HCT116 (cell line): ENCODE data around the gene DDX10. TPM values are rescaled to one million over a fixed set of nuclear protein-coding genes. Genes with fewer than 3 reads are reported as not detected.

ENCODE experiments used
- ATAC-seq: fragments of 200-7000 bp; cut with Tn5 transposase; 2 replicates; pipeline ENCODE4 v1.9.1; 2020; ENCODE audit warnings: mild to moderate bottlenecking, moderate library complexity
- BruUV-seq: library from RNA; stranded (reverse); fragments of 400-500 nt; replicated peaks from 2 replicates; lab custom pipeline; 2021; lab: Mats Ljungman, UMichigan
- CTCF ChIA-PET: fragments of 300-600 bp; sonication (Branson Sonifier 250); formaldehyde crosslinking; loops from one replicate; lab custom pipeline; 2021; ENCODE audit warnings: antibody characterized with exemption; lab: Charles Lee
- POLR2A ChIA-PET: fragments of 300-600, 350-600 bp; sonication (Branson Sonifier 250); formaldehyde crosslinking; loops from one replicate; lab custom pipeline; 2021; ENCODE audit warnings: antibody characterized with exemption; lab: Charles Lee
- RAD21 ChIA-PET, 2 experiments: fragments of 300-600 bp; sonication (Branson Sonifier 250); formaldehyde crosslinking; loops; one replicate each; lab custom pipeline; 2023; ENCODE audit warnings: low total read pairs in 2 of 2; ENCODE audit not compliant: uncharacterized antibody in 2 of 2, unreplicated experiment in 2 of 2, low non-redundant PET in 1 of 2; lab: Charles Lee
- DNase-seq: peaks from one replicate; pipeline ENCODE4 v3.0.0-alpha.2; 2010; ENCODE audit warnings: low read depth, low spot score
- H2AFZ ChIP-seq: fragments of 200-600 bp; shearing (Covaris generic), sonication (generic); 2 replicates; pipeline ENCODE4 v1.6.1; 2017; ENCODE audit warnings: low read depth, mixed run types, mixed read lengths, antibody characterized with exemption, low read length; ENCODE audit not compliant: poor library complexity, severe bottlenecking
- H3K27ac ChIP-seq: 2 replicates; pipeline ENCODE4 v1.5.1; 2012; ENCODE audit warnings: low read depth, low read length
- H3K27me3 ChIP-seq: fragments of 200-600 bp; sonication (generic); 2 replicates; pipeline ENCODE4 v1.6.1; 2016; ENCODE audit warnings: mixed run types, low read length, mixed read lengths; ENCODE audit not compliant: insufficient read depth
- H3K36me3 ChIP-seq, 2 experiments: fragments of 200-500 bp in 1 of 2; fragments of 200-600 bp in 1 of 2; sonication (Bioruptor generic) in 1 of 2; sonication (generic) in 1 of 2; 2 replicates each; pipeline versions ENCODE4 v1.5.1 to v1.6.1; 2014 to 2016; ENCODE audit warnings: low read length in 2 of 2, inconsistent platforms in 1 of 2, mixed read lengths in 1 of 2, mixed run types in 1 of 2; ENCODE audit not compliant: insufficient read depth in 2 of 2, control insufficient read depth in 1 of 2
- H3K4me1 ChIP-seq, 2 experiments: fragments of 200-600 bp in 1 of 2; sonication (generic) in 1 of 2; 2 replicates each; pipeline versions ENCODE4 v1.5.1 to v1.6.1; 2012 to 2017; ENCODE audit warnings: low read length in 2 of 2, inconsistent platforms in 1 of 2, mild to moderate bottlenecking in 1 of 2, mixed read lengths in 1 of 2, mixed run types in 1 of 2, moderate library complexity in 1 of 2; ENCODE audit not compliant: insufficient read depth in 2 of 2, control insufficient read depth in 1 of 2
- H3K4me2 ChIP-seq: fragments of 200-600 bp; sonication (generic); 2 replicates; pipeline ENCODE4 v1.6.1; 2017; ENCODE audit warnings: mixed run types, low read length, mixed read lengths
- H3K4me3 ChIP-seq, 2 experiments: fragments of 200-600 bp in 1 of 2; sonication (generic) in 1 of 2; replicated peaks in 1 of 2; 2 replicates each; pipeline ENCODE4 v1.5.1; 2011 to 2016; ENCODE audit warnings: low read length in 2 of 2, control low read depth in 1 of 2, low read depth in 1 of 2, mild to moderate bottlenecking in 1 of 2, mixed read lengths in 1 of 2, mixed run types in 1 of 2
- H3K79me2 ChIP-seq: fragments of 200-600 bp; sonication (generic); 2 replicates; pipeline ENCODE4 v1.6.1; 2017; ENCODE audit warnings: mild to moderate bottlenecking, mixed run types, low read length, moderate library complexity, mixed read lengths; ENCODE audit not compliant: insufficient read depth
- H3K9ac ChIP-seq: fragments of 200-600 bp; sonication (generic); 2 replicates; pipeline ENCODE4 v1.6.1; 2016; ENCODE audit warnings: low read length, mixed read lengths
- H3K9me2 ChIP-seq: fragments of 200-600 bp; sonication (generic), shearing (Covaris generic); 2 replicates; pipeline ENCODE4 v1.6.1; 2017; ENCODE audit warnings: mixed run types, mild to moderate bottlenecking, moderate library complexity; ENCODE audit not compliant: insufficient read depth
- H3K9me3 ChIP-seq, 2 experiments: fragments of 200-500 bp in 1 of 2; fragments of 200-600 bp in 1 of 2; sonication (Bioruptor generic) in 1 of 2; sonication (generic) in 1 of 2; 2 replicates each; pipeline ENCODE4 v1.6.1; 2014 to 2017; ENCODE audit warnings: low read length in 2 of 2, mixed read lengths in 2 of 2, inconsistent platforms in 1 of 2, low read depth in 1 of 2, mild to moderate bottlenecking in 1 of 2, mixed run types in 1 of 2, moderate library complexity in 1 of 2; ENCODE audit not compliant: control insufficient read depth in 1 of 2, insufficient read depth in 1 of 2
- H4K20me1 ChIP-seq: fragments of 200-600 bp; sonication (generic), shearing (Covaris generic); 2 replicates; pipeline ENCODE4 v1.6.1; 2017; ENCODE audit warnings: mixed run types, mild to moderate bottlenecking, moderate library complexity; ENCODE audit not compliant: insufficient read depth
- ATF3 ChIP-seq: IDR thresholded peaks from 2 replicates; pipeline ENCODE4 v1.6.1; 2012
- EGR1 ChIP-seq: IDR thresholded peaks from 2 replicates; pipeline ENCODE4 v1.6.1; 2012; ENCODE audit warnings: low read depth
- EZH2phosphoT487 ChIP-seq: fragments of 200-600 bp; IDR thresholded peaks from 2 replicates; pipeline ENCODE4 v1.6.1; 2018; ENCODE audit warnings: antibody characterized with exemption, borderline replicate concordance
- JUND ChIP-seq: IDR thresholded peaks from 2 replicates; pipeline ENCODE4 v1.6.1; 2012
- REST ChIP-seq: IDR thresholded peaks from 2 replicates; pipeline ENCODE4 v1.6.1; 2012; ENCODE audit warnings: low read depth
- SP1 ChIP-seq: IDR thresholded peaks from 2 replicates; pipeline ENCODE4 v1.6.1; 2012; ENCODE audit warnings: low read depth
- SRF ChIP-seq: IDR thresholded peaks from 2 replicates; pipeline ENCODE4 v1.6.1; 2012; ENCODE audit warnings: low read depth
- ZBTB33 ChIP-seq: IDR thresholded peaks from 2 replicates; pipeline ENCODE4 v1.6.1; 2011; ENCODE audit warnings: mild to moderate bottlenecking, low read length, moderate library complexity; ENCODE audit not compliant: insufficient replicate concordance; ENCODE audit errors: extremely low read depth
- intact Hi-C: fragments of 100-400 bp; cut with micrococcal nuclease; formaldehyde crosslinking; loops from 2 replicates; pipeline ENCODE4 v1.10.0; 2022
- total RNA-seq: library from RNA; stranded (reverse); gene quantifications from one replicate; pipeline ENCODE4 v1.2.1, GENCODE V29; 2021; ENCODE audit not compliant: unreplicated experiment

The DDX10 gene
- total RNA-seq, 1 experiment from 2014 or later = 66.5 TPM

- Histone ChIP-seq H3K79me2 (no peaks in the 10 kb centered on the region), H3K4me1 (peaks cover 5 to 31% of the 10 kb centered on the region in 2 experiments; a peak in 3 of 4 replicates), H3K4me3 (no peak overlapping the region), H3K9me3 (no peaks in the 10 kb centered on the region), H3K9me2 (0 out of 2 replicates have a peak, but pooled peaks cover 3% of the 10 kb centered on the region), H3K9ac (no peak overlapping the region), H2AFZ (no peak overlapping the region), H3K36me3 (no peaks in the 10 kb centered on the region), H3K4me2 (no peak overlapping the region), H4K20me1 (no peaks in the 10 kb centered on the region), H3K27me3 (no peaks in the 10 kb centered on the region), H3K27ac (peak overlapping the region; percentile 34; the same call in 1 of the 2 replicates)
- intact Hi-C loops = no loop called here
- no peak for ATAC-seq
- CTCF ChIA-PET = no interaction called here
- POLR2A ChIA-PET = no interaction called here
- RAD21 ChIA-PET = no interaction called here
- no peak for DNase-seq
- TF ChIP-seq JUND (no peak), REST (no peak), EGR1 (no peak)
- no TSS peak for BruUV-seq
Observed at GRCh38 chr11:108915666-108916065, 250.8 kb downstream of the DDX10 start.

- H3K4me3 ChIP-seq = no peak overlapping the region
- CTCF ChIA-PET = no interaction called here
- H2AFZ ChIP-seq = no peak overlapping the region
- intact Hi-C loops = no loop called here
- H3K4me1 ChIP-seq = peaks cover 5 to 27% of the 10 kb centered on the region in 2 experiments; a peak in 3 of 4 replicates
- no peaks in the 10 kb centered on the region for H3K79me2 ChIP-seq
- DNase-seq (no peak), ATAC-seq (no peak)
- RAD21 ChIA-PET = no interaction called here
- H3K36me3 ChIP-seq = no peaks in the 10 kb centered on the region
- no peaks in the 10 kb centered on the region for H3K9me3 ChIP-seq
- no peak for TF ChIP-seq SP1
- no peak for TF ChIP-seq ZBTB33
- no peak for TF ChIP-seq SRF
- TF ChIP-seq EZH2phosphoT487 = no peak
- TF ChIP-seq ATF3 = no peak
- H4K20me1 ChIP-seq = no peaks in the 10 kb centered on the region
- no TSS peak for BruUV-seq
- no peak overlapping the region for H3K9ac ChIP-seq
- H3K27ac ChIP-seq = peak overlapping the region; percentile 34; the same call in 1 of the 2 replicates
- 0 out of 2 replicates have a peak, but pooled peaks cover 3% of the 10 kb centered on the region for H3K9me2 ChIP-seq
- 0 out of 2 replicates have a peak overlapping the region, but pooled peaks have one; percentile 8 for H3K4me2 ChIP-seq
- POLR2A ChIA-PET = no interaction called here
- no peaks in the 10 kb centered on the region for H3K27me3 ChIP-seq
Observed at GRCh38 chr11:108916290-108916689, 251.4 kb downstream of the DDX10 start.
